HepG2 (cell line): ENCODE measurements around the gene MAN2C1. TPM values are rescaled to one million over a fixed set of nuclear protein-coding genes. Genes with fewer than 3 reads are reported as not detected.

Experiments used
- ARNT2 ChIP-seq: sonication (generic); formaldehyde crosslinking; IDR thresholded peaks from 2 replicates; pipeline ENCODE4 v1.8.0; 2022; ENCODE audit warnings: mild to moderate bottlenecking, low read depth, missing genetic modification reagents, moderate library complexity
- BCL6 ChIP-seq: IDR thresholded peaks from 2 replicates; pipeline ENCODE4 v1.6.1; 2016; ENCODE audit warnings: missing genetic modification reagents, missing compliant biosample characterization
- ELF1 ChIP-seq: sonication (generic); formaldehyde crosslinking; IDR thresholded peaks from 2 replicates; pipeline ENCODE4 v1.4.0; 2020; ENCODE audit warnings: missing genetic modification reagents
- ETV5 ChIP-seq: IDR thresholded peaks from 2 replicates; pipeline ENCODE4 v1.6.1; 2018; ENCODE audit warnings: missing biosample characterization, missing genetic modification reagents, inconsistent platforms, borderline replicate concordance
- KLF11 ChIP-seq: IDR thresholded peaks from 2 replicates; pipeline ENCODE4 v1.6.1; 2016; ENCODE audit warnings: missing compliant biosample characterization
- NCOA2 ChIP-seq: sonication (generic); formaldehyde crosslinking; IDR thresholded peaks from 2 replicates; pipeline ENCODE4 v1.8.0; 2022; ENCODE audit warnings: inconsistent platforms
- RAD51 ChIP-seq: fragments of 450-650 bp; IDR thresholded peaks from 2 replicates; pipeline ENCODE4 v1.6.1; 2016; ENCODE audit warnings: borderline replicate concordance
- SALL2 ChIP-seq: sonication (generic); formaldehyde crosslinking; IDR thresholded peaks from 2 replicates; pipeline ENCODE4 v1.8.1; 2023; ENCODE audit warnings: mild to moderate bottlenecking, missing genetic modification reagents, inconsistent platforms
- SMYD3 ChIP-seq: sonication (generic); formaldehyde crosslinking; IDR thresholded peaks from 2 replicates; pipeline ENCODE4 v1.8.1; 2023; ENCODE audit warnings: mild to moderate bottlenecking, missing genetic modification reagents
- SNAPC2 ChIP-seq: sonication (generic); formaldehyde crosslinking; IDR thresholded peaks from 2 replicates; pipeline ENCODE4 v1.8.1; 2022; ENCODE audit warnings: mild to moderate bottlenecking, missing genetic modification reagents
- SOX5 ChIP-seq: IDR thresholded peaks from 2 replicates; pipeline ENCODE4 v1.6.1; 2016; ENCODE audit warnings: borderline replicate concordance
- SOX6 ChIP-seq, 2 experiments: fragments of 450-650 bp in 1 of 2; sonication (generic) in 1 of 2; formaldehyde crosslinking in 1 of 2; IDR thresholded peaks; 2 replicates each; pipeline versions ENCODE4 v1.4.0 to v1.6.1; 2017 to 2020; ENCODE audit warnings: antibody characterized with exemption in 1 of 2, mild to moderate bottlenecking in 1 of 2, missing genetic modification reagents in 1 of 2
- TEAD2 ChIP-seq: sonication (generic); formaldehyde crosslinking; IDR thresholded peaks from 2 replicates; pipeline ENCODE4 v1.9.0; 2021; ENCODE audit warnings: missing genetic modification reagents
- YEATS4 ChIP-seq: sonication (generic); formaldehyde crosslinking; IDR thresholded peaks from 2 replicates; pipeline ENCODE4 v1.4.0; 2020; ENCODE audit warnings: missing genetic modification reagents, borderline replicate concordance
- ZBTB38 ChIP-seq: sonication (generic); formaldehyde crosslinking; IDR thresholded peaks from 2 replicates; pipeline ENCODE4 v1.5.1; 2020; ENCODE audit warnings: mild to moderate bottlenecking, missing genetic modification reagents
- ZBTB7B ChIP-seq: sonication (generic); formaldehyde crosslinking; IDR thresholded peaks from 2 replicates; pipeline ENCODE4 v1.4.0; 2020; ENCODE audit warnings: missing genetic modification reagents
- ZC3H13 ChIP-seq: sonication (generic); formaldehyde crosslinking; IDR thresholded peaks from 2 replicates; pipeline ENCODE4 v1.8.1; 2023; ENCODE audit warnings: mild to moderate bottlenecking, missing genetic modification reagents, moderate library complexity
- ZNF274 ChIP-seq: sonication (generic); formaldehyde crosslinking; IDR thresholded peaks from 2 replicates; pipeline ENCODE4 v1.5.1; 2020; ENCODE audit warnings: mild to moderate bottlenecking, missing genetic modification reagents
- ZNF331 ChIP-seq: sonication (generic); formaldehyde crosslinking; IDR thresholded peaks from 2 replicates; pipeline ENCODE4 v1.4.0; 2020; ENCODE audit warnings: missing genetic modification reagents
- ZNF460 ChIP-seq: sonication (generic); formaldehyde crosslinking; IDR thresholded peaks from 2 replicates; pipeline ENCODE4 v1.5.1; 2020; ENCODE audit warnings: missing genetic modification reagents, mild to moderate bottlenecking, borderline replicate concordance
- ZNF577 ChIP-seq: sonication (generic); formaldehyde crosslinking; IDR thresholded peaks from 2 replicates; pipeline ENCODE4 v1.4.0; 2020; ENCODE audit warnings: mild to moderate bottlenecking, low read depth, missing genetic modification reagents, borderline replicate concordance
- ZNF746 ChIP-seq: sonication (generic); formaldehyde crosslinking; IDR thresholded peaks from 2 replicates; pipeline ENCODE4 v1.8.0; 2022; ENCODE audit warnings: mild to moderate bottlenecking, missing genetic modification reagents
- ZNF75D ChIP-seq: sonication (generic); formaldehyde crosslinking; IDR thresholded peaks from 2 replicates; pipeline ENCODE4 v1.8.1; 2023; ENCODE audit warnings: missing genetic modification reagents, mild to moderate bottlenecking, borderline replicate concordance
- ZNF792 ChIP-seq: IDR thresholded peaks from 2 replicates; pipeline ENCODE4 v1.6.1; 2016
- polyA plus RNA-seq, 8 experiments: library from polyadenylated mRNA; depleted of rRNA in 3 of 8; stranded (reverse) in 7 of 8; unstranded in 1 of 8; fragments of >200 nt; fragmentation: Illumina TruSeq in 4 of 8; extraction: Trizol in 4 of 8; gene quantifications; 2 replicates each; pipeline versions ENCODE4 v1.2.1 to v1.2.3, GENCODE V29; 2011 to 2016; ENCODE audit warnings: low read depth in 4 of 8, missing spikeins in 1 of 8, mixed read lengths in 1 of 8; ENCODE audit not compliant: insufficient read depth in 1 of 8
- total RNA-seq, 5 experiments: library from RNA; depleted of rRNA; stranded (reverse); fragments of >200 nt; fragmentation: Illumina TruSeq; extraction: Trizol; gene quantifications; 2 replicates each; pipeline ENCODE4 v1.2.3, GENCODE V29; 2016; ENCODE audit warnings: low read depth in 1 of 5
- TF ChIP-seq, protein P1 (sequence below), 2 experiments: fragments of 450-650 bp in 1 of 2; sonication (generic) in 1 of 2; formaldehyde crosslinking; IDR thresholded peaks; 2 replicates each; pipeline versions ENCODE4 v1.5.0 to v1.8.0; 2020 to 2022; ENCODE audit warnings: mild to moderate bottlenecking in 1 of 2, missing genetic modification reagents in 1 of 2
- TF ChIP-seq, protein P2 (sequence below): sonication (generic); formaldehyde crosslinking; conservative IDR thresholded peaks from 2 replicates; pipeline ENCODE4 v1.4.0; 2020; ENCODE audit warnings: missing genetic modification reagents
- TF ChIP-seq, protein P3 (sequence below): IDR thresholded peaks from 2 replicates; pipeline ENCODE4 v1.4.0; 2020; ENCODE audit warnings: mild to moderate bottlenecking, missing genetic modification reagents

MAN2C1 gene
- total and polyA plus RNA-seq, 2 of the 13 experiments (the other 11 are each of a cell fraction or from before 2014, with no cell fraction given) = 62.6 to 71.0 TPM

DNA sequence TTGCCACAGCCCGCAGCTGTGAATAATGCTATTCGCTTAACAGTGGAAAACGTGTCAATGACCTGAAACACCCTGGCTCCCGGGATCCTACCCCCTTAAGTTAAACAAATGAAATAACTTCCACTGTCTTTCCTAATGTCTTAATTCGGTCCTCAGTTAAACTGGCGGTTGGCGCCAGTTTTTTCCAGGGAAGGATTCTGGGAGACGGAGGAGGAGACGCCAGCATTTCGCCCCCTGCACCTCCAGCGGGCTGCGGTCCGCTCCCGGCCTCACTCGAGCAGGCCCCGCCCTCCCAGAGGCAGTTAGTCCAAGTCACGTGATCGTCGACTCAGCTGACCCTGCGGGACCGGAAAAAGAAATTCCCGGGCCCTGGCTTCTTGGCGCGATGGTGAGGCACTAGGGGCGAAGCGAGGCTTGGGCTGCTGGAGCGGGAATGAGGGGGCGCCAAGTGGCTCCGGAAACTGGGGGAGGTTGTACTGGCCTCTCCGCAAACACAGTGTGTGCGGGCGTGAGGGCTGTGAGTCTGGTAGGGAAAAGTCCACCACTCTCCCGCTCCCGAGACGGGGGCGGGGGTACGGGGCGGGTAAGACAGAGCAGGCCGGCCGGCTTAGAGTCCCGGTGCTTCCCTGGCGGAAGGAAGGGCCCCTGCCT lies 32.6 kb downstream of the MAN2C1 start, which contains the start of gene COMMD4 (continued):
- TF ChIP-seq SOX5 (CRISPR knock-in tag) (peak; percentile 65; the same call in 1 of the 2 replicates), ZBTB7B (CRISPR knock-in tag) (peak; percentile 90), ZNF331 (CRISPR knock-in tag) (peak; percentile 83), YEATS4 (CRISPR knock-in tag) (peak; percentile 85), ZNF75D (CRISPR knock-in tag) (no peak), SOX6 (IDR thresholded peaks at IDR 0.05) (no peak), SOX6 (CRISPR knock-in tag; IDR thresholded peaks at IDR 0.05) (peak; percentile 40; the same call in 1 of the 2 replicates), ZNF460 (no peak), ELF1 (peak; percentile 95), ZNF746 (CRISPR knock-in tag) (peak; percentile 87), ARNT2 (CRISPR knock-in tag) (peak; percentile 80), ZC3H13 (no peak), TEAD2 (CRISPR knock-in tag) (no peak), ZNF577 (no peak), ZBTB38 (CRISPR knock-in tag) (peak; percentile 41), NCOA2 (CRISPR knock-in tag) (peak; percentile 65), BCL6 (CRISPR knock-in tag) (no peak), SNAPC2 (CRISPR knock-in tag) (no peak), ZNF792 (CRISPR knock-in tag) (peak; percentile 87), SALL2 (CRISPR knock-in tag) (peak; percentile 55; the same call in 1 of the 2 replicates), RAD51 (peak; percentile 99), ETV5 (CRISPR knock-in tag) (peak; percentile 93), ZNF274 (CRISPR knock-in tag) (peak; percentile 40; the same call in 1 of the 2 replicates), SMYD3 (CRISPR knock-in tag) (no peak), KLF11 (CRISPR knock-in tag) (peak; percentile 73; the same call in 1 of the 2 replicates)
- TF ChIP-seq, protein P1, sequence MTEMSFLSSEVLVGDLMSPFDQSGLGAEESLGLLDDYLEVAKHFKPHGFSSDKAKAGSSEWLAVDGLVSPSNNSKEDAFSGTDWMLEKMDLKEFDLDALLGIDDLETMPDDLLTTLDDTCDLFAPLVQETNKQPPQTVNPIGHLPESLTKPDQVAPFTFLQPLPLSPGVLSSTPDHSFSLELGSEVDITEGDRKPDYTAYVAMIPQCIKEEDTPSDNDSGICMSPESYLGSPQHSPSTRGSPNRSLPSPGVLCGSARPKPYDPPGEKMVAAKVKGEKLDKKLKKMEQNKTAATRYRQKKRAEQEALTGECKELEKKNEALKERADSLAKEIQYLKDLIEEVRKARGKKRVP (CRISPR knock-in tag; IDR thresholded peaks at IDR 0.05) = peak in 1 of 2 experiments; percentile 51; a peak in 3 of 4 replicates
- TF ChIP-seq, protein P2, sequence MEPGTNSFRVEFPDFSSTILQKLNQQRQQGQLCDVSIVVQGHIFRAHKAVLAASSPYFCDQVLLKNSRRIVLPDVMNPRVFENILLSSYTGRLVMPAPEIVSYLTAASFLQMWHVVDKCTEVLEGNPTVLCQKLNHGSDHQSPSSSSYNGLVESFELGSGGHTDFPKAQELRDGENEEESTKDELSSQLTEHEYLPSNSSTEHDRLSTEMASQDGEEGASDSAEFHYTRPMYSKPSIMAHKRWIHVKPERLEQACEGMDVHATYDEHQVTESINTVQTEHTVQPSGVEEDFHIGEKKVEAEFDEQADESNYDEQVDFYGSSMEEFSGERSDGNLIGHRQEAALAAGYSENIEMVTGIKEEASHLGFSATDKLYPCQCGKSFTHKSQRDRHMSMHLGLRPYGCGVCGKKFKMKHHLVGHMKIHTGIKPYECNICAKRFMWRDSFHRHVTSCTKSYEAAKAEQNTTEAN (CRISPR knock-in tag) = no peak
- TF ChIP-seq, protein P3, sequence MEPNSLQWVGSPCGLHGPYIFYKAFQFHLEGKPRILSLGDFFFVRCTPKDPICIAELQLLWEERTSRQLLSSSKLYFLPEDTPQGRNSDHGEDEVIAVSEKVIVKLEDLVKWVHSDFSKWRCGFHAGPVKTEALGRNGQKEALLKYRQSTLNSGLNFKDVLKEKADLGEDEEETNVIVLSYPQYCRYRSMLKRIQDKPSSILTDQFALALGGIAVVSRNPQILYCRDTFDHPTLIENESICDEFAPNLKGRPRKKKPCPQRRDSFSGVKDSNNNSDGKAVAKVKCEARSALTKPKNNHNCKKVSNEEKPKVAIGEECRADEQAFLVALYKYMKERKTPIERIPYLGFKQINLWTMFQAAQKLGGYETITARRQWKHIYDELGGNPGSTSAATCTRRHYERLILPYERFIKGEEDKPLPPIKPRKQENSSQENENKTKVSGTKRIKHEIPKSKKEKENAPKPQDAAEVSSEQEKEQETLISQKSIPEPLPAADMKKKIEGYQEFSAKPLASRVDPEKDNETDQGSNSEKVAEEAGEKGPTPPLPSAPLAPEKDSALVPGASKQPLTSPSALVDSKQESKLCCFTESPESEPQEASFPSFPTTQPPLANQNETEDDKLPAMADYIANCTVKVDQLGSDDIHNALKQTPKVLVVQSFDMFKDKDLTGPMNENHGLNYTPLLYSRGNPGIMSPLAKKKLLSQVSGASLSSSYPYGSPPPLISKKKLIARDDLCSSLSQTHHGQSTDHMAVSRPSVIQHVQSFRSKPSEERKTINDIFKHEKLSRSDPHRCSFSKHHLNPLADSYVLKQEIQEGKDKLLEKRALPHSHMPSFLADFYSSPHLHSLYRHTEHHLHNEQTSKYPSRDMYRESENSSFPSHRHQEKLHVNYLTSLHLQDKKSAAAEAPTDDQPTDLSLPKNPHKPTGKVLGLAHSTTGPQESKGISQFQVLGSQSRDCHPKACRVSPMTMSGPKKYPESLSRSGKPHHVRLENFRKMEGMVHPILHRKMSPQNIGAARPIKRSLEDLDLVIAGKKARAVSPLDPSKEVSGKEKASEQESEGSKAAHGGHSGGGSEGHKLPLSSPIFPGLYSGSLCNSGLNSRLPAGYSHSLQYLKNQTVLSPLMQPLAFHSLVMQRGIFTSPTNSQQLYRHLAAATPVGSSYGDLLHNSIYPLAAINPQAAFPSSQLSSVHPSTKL (CRISPR knock-in tag) = peak; percentile 71; the same call in 1 of the 2 replicates
